ENCODE results near the gene CCDC149.

The CCDC149 gene

DNA sequence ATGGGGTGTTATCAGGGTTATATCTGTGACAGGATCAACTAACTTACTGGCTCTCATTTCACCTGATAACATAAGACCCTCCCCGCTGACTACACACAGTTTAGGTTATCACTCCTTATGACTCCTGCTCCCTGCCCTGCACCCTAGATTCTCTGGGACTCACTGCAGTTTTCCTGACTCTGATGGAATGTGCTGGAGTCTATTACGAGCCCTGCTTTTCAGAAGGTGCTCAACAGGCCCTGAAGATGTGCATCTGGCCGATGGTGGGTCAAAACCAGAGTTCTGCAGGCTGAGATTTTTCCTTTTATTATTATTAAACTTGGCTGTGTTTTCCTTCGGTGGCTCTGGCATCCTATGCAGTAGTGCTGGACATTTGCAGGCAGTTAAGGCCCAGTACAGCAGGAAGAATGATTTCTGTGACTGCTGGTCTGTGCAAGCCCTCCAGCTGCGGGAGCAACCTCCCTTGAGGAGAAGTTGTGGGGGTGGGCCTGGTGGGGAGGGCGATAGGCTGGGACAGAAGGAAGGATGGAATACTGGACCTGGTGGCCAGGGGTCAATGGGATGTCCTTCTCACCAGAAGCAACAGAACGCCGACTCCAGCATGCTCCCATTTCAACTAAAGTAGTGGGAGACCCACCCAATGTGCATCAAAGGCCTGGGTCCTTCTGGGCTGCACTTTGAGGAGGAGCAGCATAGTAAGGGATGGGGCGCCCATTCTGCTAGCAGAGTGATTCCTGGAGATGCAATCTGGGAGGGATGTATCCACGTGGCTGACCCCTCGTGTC is 106.4 kb downstream of the CCDC149 start:
- TF ChIP-seq, protein P1, sequence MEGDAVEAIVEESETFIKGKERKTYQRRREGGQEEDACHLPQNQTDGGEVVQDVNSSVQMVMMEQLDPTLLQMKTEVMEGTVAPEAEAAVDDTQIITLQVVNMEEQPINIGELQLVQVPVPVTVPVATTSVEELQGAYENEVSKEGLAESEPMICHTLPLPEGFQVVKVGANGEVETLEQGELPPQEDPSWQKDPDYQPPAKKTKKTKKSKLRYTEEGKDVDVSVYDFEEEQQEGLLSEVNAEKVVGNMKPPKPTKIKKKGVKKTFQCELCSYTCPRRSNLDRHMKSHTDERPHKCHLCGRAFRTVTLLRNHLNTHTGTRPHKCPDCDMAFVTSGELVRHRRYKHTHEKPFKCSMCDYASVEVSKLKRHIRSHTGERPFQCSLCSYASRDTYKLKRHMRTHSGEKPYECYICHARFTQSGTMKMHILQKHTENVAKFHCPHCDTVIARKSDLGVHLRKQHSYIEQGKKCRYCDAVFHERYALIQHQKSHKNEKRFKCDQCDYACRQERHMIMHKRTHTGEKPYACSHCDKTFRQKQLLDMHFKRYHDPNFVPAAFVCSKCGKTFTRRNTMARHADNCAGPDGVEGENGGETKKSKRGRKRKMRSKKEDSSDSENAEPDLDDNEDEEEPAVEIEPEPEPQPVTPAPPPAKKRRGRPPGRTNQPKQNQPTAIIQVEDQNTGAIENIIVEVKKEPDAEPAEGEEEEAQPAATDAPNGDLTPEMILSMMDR (IDR thresholded peaks at IDR 0.05; ENCODE audit: low read depth, low read length), result no peak
- DNase-seq (ENCODE audit: extremely low read depth, low read depth), result no peak

DNA sequence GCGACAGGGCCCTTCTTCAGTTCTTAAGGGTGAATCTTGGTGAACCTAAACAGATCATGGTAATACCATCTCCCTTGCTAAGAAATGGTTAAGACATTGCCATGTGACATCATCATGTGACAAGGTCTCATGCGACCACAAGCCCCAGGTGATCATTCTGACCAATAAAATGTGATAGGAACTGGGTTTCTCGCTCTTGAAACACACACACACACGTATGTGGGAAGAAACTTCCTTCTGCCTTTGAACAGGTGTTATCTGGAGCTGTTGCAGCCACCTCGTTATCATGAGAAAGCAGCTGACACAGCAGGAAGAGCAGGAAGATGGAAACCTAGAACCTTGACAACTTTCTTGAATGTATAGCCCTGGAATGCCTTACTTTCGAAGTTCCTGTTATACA is 107.3 kb downstream of the CCDC149 start:
- DNase-seq (ENCODE audit: extremely low read depth, low read depth), result no peak

DNA sequence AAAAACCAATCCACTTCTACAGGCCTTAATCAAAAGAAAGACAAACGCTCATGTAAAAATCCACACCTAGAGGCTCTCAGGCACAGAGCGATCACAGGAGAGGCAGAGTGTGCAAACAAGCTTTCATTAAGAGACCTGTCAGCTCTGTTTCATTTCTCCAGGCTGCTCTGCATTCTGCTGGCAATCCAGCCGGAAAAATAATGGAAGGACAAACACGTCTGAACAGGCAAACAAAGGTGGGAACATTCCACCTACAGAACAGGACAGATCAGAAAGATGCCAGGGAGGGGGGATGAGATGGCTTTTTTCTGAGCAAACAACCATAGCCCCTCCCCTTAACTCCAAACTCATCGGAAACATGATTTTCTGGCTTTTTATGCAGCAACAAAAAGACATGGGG is 107.8 kb downstream of the CCDC149 start:
- TF ChIP-seq, protein P1 (IDR thresholded peaks at IDR 0.05; ENCODE audit: low read depth, low read length), result no peak
- DNase-seq (ENCODE audit: extremely low read depth, low read depth), result no peak

More for the DNA sequence above, 107.3 kb downstream of the CCDC149 start:
- TF ChIP-seq, protein P1 (IDR thresholded peaks at IDR 0.05; ENCODE audit: low read depth, low read length), result no peak

DNA sequence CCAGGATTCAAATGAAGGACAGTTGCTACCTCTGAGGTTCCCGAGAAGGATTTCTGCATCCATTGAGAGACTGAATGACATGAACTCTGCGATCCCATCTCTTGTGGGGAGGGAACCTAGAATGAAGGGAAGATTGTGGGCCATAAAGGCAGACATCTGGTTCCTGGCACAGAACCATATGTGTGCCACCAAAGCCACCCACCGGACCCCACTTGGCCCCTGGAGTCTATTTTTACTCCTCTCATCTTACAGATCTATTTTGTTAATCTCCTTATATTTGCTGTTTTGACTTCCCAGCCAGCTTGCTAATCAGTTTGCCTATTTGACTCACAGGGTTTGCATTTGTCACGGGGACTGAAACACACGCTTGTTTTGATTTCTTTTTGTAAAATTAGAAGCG is 110.2 kb downstream of the CCDC149 start:
- TF ChIP-seq, protein P1 (IDR thresholded peaks at IDR 0.05; ENCODE audit: low read depth, low read length), result no peak
- DNase-seq (ENCODE audit: extremely low read depth, low read depth), result no peak

DNA sequence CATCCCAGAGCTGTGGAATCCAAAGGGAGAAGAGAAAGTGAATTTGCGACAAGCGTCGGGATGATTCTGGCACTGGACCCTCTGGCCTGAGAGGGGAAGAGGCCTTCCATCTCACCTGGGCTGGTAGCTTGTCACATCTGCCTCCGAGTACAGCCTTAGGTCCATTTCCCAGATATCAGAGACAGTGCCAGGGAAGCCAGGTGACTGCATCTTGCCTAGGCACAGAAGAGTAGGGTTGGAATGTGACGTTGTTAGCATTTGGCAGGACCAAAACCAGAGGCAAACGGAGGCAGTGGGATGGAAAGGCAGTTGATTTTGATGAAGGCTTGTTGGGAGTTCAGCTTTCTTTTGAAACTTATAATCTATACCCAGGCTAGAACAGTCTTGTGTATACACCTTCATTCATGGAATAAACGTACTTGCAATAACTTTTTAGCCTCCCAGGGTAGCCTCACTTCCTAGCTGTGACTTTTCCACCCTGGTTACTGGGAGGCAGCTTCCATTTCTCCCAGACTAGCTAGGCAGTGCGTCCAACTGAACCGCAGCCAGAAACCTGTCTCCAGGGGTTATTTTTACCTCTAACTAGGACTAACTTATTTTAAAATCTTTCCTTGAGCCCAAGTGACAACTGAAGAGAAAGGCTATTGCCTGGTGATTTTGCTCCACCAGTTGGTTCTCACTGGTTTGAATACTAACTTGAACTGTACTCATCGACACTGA is 111.5 kb downstream of the CCDC149 start:
- no peak for DNase-seq (ENCODE audit: extremely low read depth, low read depth)
- TF ChIP-seq, protein P1 (IDR thresholded peaks at IDR 0.05; ENCODE audit: low read depth, low read length), result no peak

DNA sequence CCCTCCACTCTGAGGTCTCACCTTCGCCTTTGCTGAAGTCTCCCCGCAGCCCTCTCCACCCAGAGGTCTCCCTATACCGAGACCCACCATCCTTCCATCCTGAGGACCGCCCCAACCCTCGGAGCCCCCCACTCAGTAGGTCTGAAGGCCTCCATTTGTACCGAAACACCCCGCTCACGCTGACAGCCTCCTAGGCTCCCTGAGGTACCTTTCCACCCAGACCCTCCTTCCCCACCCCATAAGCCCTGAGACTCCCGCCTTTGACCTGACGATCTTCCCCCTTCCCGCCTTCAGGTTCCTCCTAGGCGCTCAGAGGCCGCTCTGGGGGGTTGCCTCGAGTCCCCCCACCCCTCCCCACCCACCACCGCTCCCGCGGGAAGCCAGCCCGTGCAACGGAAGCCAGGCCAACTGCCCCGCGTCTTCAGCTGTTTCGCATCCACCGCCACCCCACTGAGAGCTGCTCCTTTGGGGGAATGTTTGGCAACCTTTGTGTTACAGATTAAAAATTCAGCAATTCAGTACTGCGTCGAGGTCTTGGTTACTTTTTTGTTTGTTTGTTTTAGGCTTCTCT is 112.4 kb downstream of the CCDC149 start:
- TF ChIP-seq, protein P1 (IDR thresholded peaks at IDR 0.05; ENCODE audit: low read depth, low read length), result no peak
- no peak for DNase-seq (ENCODE audit: extremely low read depth, low read depth)

Data from AG09319 (cell line).